Mammary epithelial cell (primary cell): ENCODE data around the gene SOS2.

ENCODE experiments used
- EZH2 ChIP-seq: IDR thresholded peaks from 2 replicates; pipeline ENCODE4 v1.6.1; 2012; ENCODE audit warnings: low read length, inconsistent platforms, borderline replicate concordance
- TF ChIP-seq, protein P1 (sequence below), 2 donors: IDR thresholded peaks in 1 of 2; conservative IDR thresholded peaks in 1 of 2; 2 replicates each; pipeline ENCODE4 v1.5.1; 2011 to 2012; ENCODE audit warnings: inconsistent platforms in 2 of 2, low read length in 2 of 2, mild to moderate bottlenecking in 2 of 2, control low read depth in 1 of 2, low read depth in 1 of 2; ENCODE audit not compliant: insufficient read depth in 1 of 2; ENCODE audit errors: extremely low read depth in 1 of 2

DNA sequence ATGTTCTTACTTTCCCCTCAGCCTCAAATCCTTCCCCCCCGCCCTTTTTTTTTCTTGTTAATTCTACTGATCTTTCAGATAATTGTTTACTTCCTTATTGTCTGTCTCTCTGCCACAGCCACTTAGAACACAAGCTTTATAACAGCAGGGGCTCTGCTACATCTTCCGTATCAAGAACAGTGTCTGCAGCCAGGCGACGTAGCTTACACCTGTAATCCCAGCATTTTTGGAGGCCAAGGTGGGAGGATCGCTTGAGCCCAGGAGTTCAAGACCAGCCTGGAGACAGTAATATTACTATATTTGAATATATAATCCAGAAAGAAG is 5.4 kb downstream of the SOS2 start:
- TF ChIP-seq, protein P1, sequence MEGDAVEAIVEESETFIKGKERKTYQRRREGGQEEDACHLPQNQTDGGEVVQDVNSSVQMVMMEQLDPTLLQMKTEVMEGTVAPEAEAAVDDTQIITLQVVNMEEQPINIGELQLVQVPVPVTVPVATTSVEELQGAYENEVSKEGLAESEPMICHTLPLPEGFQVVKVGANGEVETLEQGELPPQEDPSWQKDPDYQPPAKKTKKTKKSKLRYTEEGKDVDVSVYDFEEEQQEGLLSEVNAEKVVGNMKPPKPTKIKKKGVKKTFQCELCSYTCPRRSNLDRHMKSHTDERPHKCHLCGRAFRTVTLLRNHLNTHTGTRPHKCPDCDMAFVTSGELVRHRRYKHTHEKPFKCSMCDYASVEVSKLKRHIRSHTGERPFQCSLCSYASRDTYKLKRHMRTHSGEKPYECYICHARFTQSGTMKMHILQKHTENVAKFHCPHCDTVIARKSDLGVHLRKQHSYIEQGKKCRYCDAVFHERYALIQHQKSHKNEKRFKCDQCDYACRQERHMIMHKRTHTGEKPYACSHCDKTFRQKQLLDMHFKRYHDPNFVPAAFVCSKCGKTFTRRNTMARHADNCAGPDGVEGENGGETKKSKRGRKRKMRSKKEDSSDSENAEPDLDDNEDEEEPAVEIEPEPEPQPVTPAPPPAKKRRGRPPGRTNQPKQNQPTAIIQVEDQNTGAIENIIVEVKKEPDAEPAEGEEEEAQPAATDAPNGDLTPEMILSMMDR (conservative IDR thresholded peaks at IDR 0.05 in 1 of 2, IDR thresholded peaks at IDR 0.05 in 1 of 2; ENCODE audit: extremely low read depth in 1 of 2, insufficient read depth in 1 of 2, low read depth in 1 of 2, low read length in 2 of 2), result no peak
- TF ChIP-seq EZH2, result no peak
